ENCODE results near the gene CCBE1.

The CCBE1 gene

GRCh38 chr18:59689756-59690155, 7.5 kb downstream of the CCBE1 start:
- Histone ChIP-seq H3K36me3 (ENCODE audit: control insufficient read depth, insufficient read depth, low read length) (no peaks in the 10 kb centered on the region), H3K27ac (ENCODE audit: insufficient read depth, low read length, poor library complexity, severe bottlenecking) (no peak overlapping the region), H3K4me1 (ENCODE audit: control insufficient read depth, insufficient read depth, low read length, poor library complexity, severe bottlenecking) (no peaks in the 10 kb centered on the region), H3K27me3 (replicated peaks; ENCODE audit: control insufficient read depth, insufficient read depth, low read length, poor library complexity, severe bottlenecking) (no peaks in the 10 kb centered on the region), H3K9me3 (ENCODE audit: control insufficient read depth, low read length) (no peaks in the 10 kb centered on the region), H3K4me3 (ENCODE audit: insufficient read depth, low read depth, low read length, poor library complexity, severe bottlenecking) (no peak overlapping the region)
- no peak for DNase-seq

- Histone ChIP-seq H3K4me3 (ENCODE audit: insufficient read depth, low read depth, low read length, poor library complexity, severe bottlenecking) (no peak overlapping the region), H3K36me3 (ENCODE audit: control insufficient read depth, insufficient read depth, low read length) (no peaks in the 10 kb centered on the region), H3K4me1 (ENCODE audit: control insufficient read depth, insufficient read depth, low read length, poor library complexity, severe bottlenecking) (no peaks in the 10 kb centered on the region), H3K27me3 (replicated peaks; ENCODE audit: control insufficient read depth, insufficient read depth, low read length, poor library complexity, severe bottlenecking) (no peaks in the 10 kb centered on the region), H3K9me3 (ENCODE audit: control insufficient read depth, low read length) (no peaks in the 10 kb centered on the region), H3K27ac (ENCODE audit: insufficient read depth, low read length, poor library complexity, severe bottlenecking) (no peak overlapping the region)
- no peak for DNase-seq
These were observed 11.0 kb downstream of the CCBE1 start for GRCh38 chr18:59686260-59686659.

DNA sequence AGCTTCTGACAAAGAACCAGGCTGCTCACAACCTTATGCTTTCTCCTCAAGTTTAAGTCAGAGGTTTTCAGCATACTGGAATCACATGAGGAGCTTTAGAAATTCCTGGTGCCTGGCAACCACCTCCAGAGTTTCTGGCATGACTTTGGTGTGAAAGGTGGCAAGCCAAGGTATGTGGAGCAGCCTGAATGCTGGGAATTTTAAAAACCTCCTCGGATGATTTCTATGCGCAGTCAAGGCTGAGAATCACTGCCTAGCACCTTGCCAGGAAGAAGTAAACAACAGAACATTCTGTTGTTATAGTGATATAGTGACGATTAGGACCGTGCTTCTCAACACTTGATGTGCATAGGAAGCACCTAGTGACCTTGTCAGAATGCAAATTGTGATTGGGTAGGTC, 11.7 kb downstream of the CCBE1 start:
- H3K4me3 ChIP-seq (ENCODE audit: insufficient read depth, low read depth, low read length, poor library complexity, severe bottlenecking) = no peak overlapping the region

GRCh38 chr18:59684777-59685176, 12.4 kb downstream of the CCBE1 start:
- Histone ChIP-seq H3K27me3 (replicated peaks; ENCODE audit: control insufficient read depth, insufficient read depth, low read length, poor library complexity, severe bottlenecking) (no peaks in the 10 kb centered on the region), H3K4me1 (ENCODE audit: control insufficient read depth, insufficient read depth, low read length, poor library complexity, severe bottlenecking) (no peaks in the 10 kb centered on the region), H3K4me3 (ENCODE audit: insufficient read depth, low read depth, low read length, poor library complexity, severe bottlenecking) (no peak overlapping the region), H3K9me3 (ENCODE audit: control insufficient read depth, low read length) (no peaks in the 10 kb centered on the region), H3K36me3 (ENCODE audit: control insufficient read depth, insufficient read depth, low read length) (no peaks in the 10 kb centered on the region), H3K27ac (ENCODE audit: insufficient read depth, low read length, poor library complexity, severe bottlenecking) (no peak overlapping the region)
- DNase-seq = no peak

More for the DNA sequence above, 11.7 kb downstream of the CCBE1 start:
- Histone ChIP-seq H3K36me3 (ENCODE audit: control insufficient read depth, insufficient read depth, low read length) (no peaks in the 10 kb centered on the region), H3K4me1 (ENCODE audit: control insufficient read depth, insufficient read depth, low read length, poor library complexity, severe bottlenecking) (no peaks in the 10 kb centered on the region), H3K9me3 (ENCODE audit: control insufficient read depth, low read length) (no peaks in the 10 kb centered on the region), H3K27ac (ENCODE audit: insufficient read depth, low read length, poor library complexity, severe bottlenecking) (no peak overlapping the region), H3K27me3 (replicated peaks; ENCODE audit: control insufficient read depth, insufficient read depth, low read length, poor library complexity, severe bottlenecking) (no peaks in the 10 kb centered on the region)
- DNase-seq = no peak

- H3K27ac ChIP-seq (ENCODE audit: insufficient read depth, low read length, poor library complexity, severe bottlenecking) = no peak overlapping the region
- DNase-seq = no peak
- no peak overlapping the region for H3K4me3 ChIP-seq (ENCODE audit: insufficient read depth, low read depth, low read length, poor library complexity, severe bottlenecking)
- no peaks in the 10 kb centered on the region for H3K36me3 ChIP-seq (ENCODE audit: control insufficient read depth, insufficient read depth, low read length)
- H3K4me1 ChIP-seq (ENCODE audit: control insufficient read depth, insufficient read depth, low read length, poor library complexity, severe bottlenecking) = no peaks in the 10 kb centered on the region
- H3K27me3 ChIP-seq (replicated peaks; ENCODE audit: control insufficient read depth, insufficient read depth, low read length, poor library complexity, severe bottlenecking) = no peaks in the 10 kb centered on the region
- H3K9me3 ChIP-seq (ENCODE audit: control insufficient read depth, low read length) = no peaks in the 10 kb centered on the region
These were observed 15.7 kb downstream of the CCBE1 start for GRCh38 chr18:59681521-59682004.

- Histone ChIP-seq H3K27me3 (replicated peaks; ENCODE audit: control insufficient read depth, insufficient read depth, low read length, poor library complexity, severe bottlenecking) (no peaks in the 10 kb centered on the region), H3K36me3 (ENCODE audit: control insufficient read depth, insufficient read depth, low read length) (no peaks in the 10 kb centered on the region), H3K9me3 (ENCODE audit: control insufficient read depth, low read length) (no peaks in the 10 kb centered on the region), H3K27ac (ENCODE audit: insufficient read depth, low read length, poor library complexity, severe bottlenecking) (no peak overlapping the region), H3K4me1 (ENCODE audit: control insufficient read depth, insufficient read depth, low read length, poor library complexity, severe bottlenecking) (no peaks in the 10 kb centered on the region), H3K4me3 (ENCODE audit: insufficient read depth, low read depth, low read length, poor library complexity, severe bottlenecking) (no peak overlapping the region)
- no peak for DNase-seq
These were observed 16.2 kb downstream of the CCBE1 start for GRCh38 chr18:59681051-59681450.

- no peaks in the 10 kb centered on the region for H3K4me1 ChIP-seq (ENCODE audit: control insufficient read depth, insufficient read depth, low read length, poor library complexity, severe bottlenecking)
- H3K9me3 ChIP-seq (ENCODE audit: control insufficient read depth, low read length) = no peaks in the 10 kb centered on the region
- no peak overlapping the region for H3K4me3 ChIP-seq (ENCODE audit: insufficient read depth, low read depth, low read length, poor library complexity, severe bottlenecking)
- DNase-seq = no peak
- no peaks in the 10 kb centered on the region for H3K36me3 ChIP-seq (ENCODE audit: control insufficient read depth, insufficient read depth, low read length)
- H3K27ac ChIP-seq (ENCODE audit: insufficient read depth, low read length, poor library complexity, severe bottlenecking) = no peak overlapping the region
- H3K27me3 ChIP-seq (replicated peaks; ENCODE audit: control insufficient read depth, insufficient read depth, low read length, poor library complexity, severe bottlenecking) = no peaks in the 10 kb centered on the region
These were observed 21.9 kb downstream of the CCBE1 start for GRCh38 chr18:59675346-59675745.

GRCh38 chr18:59674903-59675270, 22.3 kb downstream of the CCBE1 start:
- no peaks in the 10 kb centered on the region for H3K4me1 ChIP-seq (ENCODE audit: control insufficient read depth, insufficient read depth, low read length, poor library complexity, severe bottlenecking)

GRCh38 chr18:59674186-59674902, 22.9 kb downstream of the CCBE1 start:
- Histone ChIP-seq H3K9me3 (ENCODE audit: control insufficient read depth, low read length) (no peaks in the 10 kb centered on the region), H3K4me3 (ENCODE audit: insufficient read depth, low read depth, low read length, poor library complexity, severe bottlenecking) (no peak overlapping the region), H3K27me3 (replicated peaks; ENCODE audit: control insufficient read depth, insufficient read depth, low read length, poor library complexity, severe bottlenecking) (no peaks in the 10 kb centered on the region), H3K27ac (ENCODE audit: insufficient read depth, low read length, poor library complexity, severe bottlenecking) (no peak overlapping the region), H3K36me3 (ENCODE audit: control insufficient read depth, insufficient read depth, low read length) (no peaks in the 10 kb centered on the region), H3K4me1 (ENCODE audit: control insufficient read depth, insufficient read depth, low read length, poor library complexity, severe bottlenecking) (no peaks in the 10 kb centered on the region)
- no peak for DNase-seq

More at GRCh38 chr18:59674903-59675270, 22.3 kb downstream of the CCBE1 start:
- no peaks in the 10 kb centered on the region for H3K27me3 ChIP-seq (replicated peaks; ENCODE audit: control insufficient read depth, insufficient read depth, low read length, poor library complexity, severe bottlenecking)
- H3K4me3 ChIP-seq (ENCODE audit: insufficient read depth, low read depth, low read length, poor library complexity, severe bottlenecking) = no peak overlapping the region
- no peak for DNase-seq
- no peak overlapping the region for H3K27ac ChIP-seq (ENCODE audit: insufficient read depth, low read length, poor library complexity, severe bottlenecking)
- H3K9me3 ChIP-seq (ENCODE audit: control insufficient read depth, low read length) = no peaks in the 10 kb centered on the region
- no peaks in the 10 kb centered on the region for H3K36me3 ChIP-seq (ENCODE audit: control insufficient read depth, insufficient read depth, low read length)

DNA sequence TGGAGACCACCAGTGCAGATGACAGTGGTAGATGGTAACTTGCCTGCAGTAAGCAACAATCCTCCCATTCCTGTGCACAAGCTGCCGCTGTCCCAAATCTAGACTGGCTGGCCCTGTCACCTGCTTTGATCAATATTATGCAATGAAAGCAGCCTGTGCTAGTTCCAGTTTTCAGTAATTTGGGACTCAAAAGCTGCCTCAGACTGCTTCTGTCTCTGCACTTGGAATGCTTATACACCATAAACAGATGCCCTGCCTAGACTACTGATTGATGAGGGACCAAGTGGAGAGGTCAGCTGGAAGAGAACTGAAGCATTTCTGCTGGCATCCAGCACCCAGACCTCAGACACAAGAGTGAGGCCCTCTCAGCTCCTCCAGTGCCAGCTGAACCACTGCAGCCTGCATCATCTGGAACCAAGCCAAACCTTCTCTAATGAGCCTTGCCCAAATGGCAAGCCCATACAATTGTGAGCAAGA, 24.9 kb downstream of the CCBE1 start:
- no peak overlapping the region for H3K4me3 ChIP-seq (ENCODE audit: insufficient read depth, low read depth, low read length, poor library complexity, severe bottlenecking)
- no peak for DNase-seq
- no peaks in the 10 kb centered on the region for H3K36me3 ChIP-seq (ENCODE audit: control insufficient read depth, insufficient read depth, low read length)
- no peaks in the 10 kb centered on the region for H3K27me3 ChIP-seq (replicated peaks; ENCODE audit: control insufficient read depth, insufficient read depth, low read length, poor library complexity, severe bottlenecking)
- H3K27ac ChIP-seq (ENCODE audit: insufficient read depth, low read length, poor library complexity, severe bottlenecking) = no peak overlapping the region
- H3K9me3 ChIP-seq (ENCODE audit: control insufficient read depth, low read length) = no peaks in the 10 kb centered on the region
- H3K4me1 ChIP-seq (ENCODE audit: control insufficient read depth, insufficient read depth, low read length, poor library complexity, severe bottlenecking) = no peaks in the 10 kb centered on the region
